ENCODE results near the gene CDH23.

- TF ChIP-seq CTCF (optimal IDR thresholded peaks at IDR 0.05 in 1 of 3, IDR thresholded peaks at IDR 0.05 in 1 of 3, conservative IDR thresholded peaks at IDR 0.05 in 1 of 3; ENCODE audit: extremely low read depth in 1 of 3, insufficient read depth in 2 of 3, low read length in 3 of 3) (no peak), EZH2 (IDR thresholded peaks at IDR 0.05; ENCODE audit: low read length) (no peak)
Observed at GRCh38 chr10:71645185-71645584, 248.5 kb downstream of the CDH23 start.
